ENCODE measurements around the gene CDHR5. TPM values are rescaled to one million over a fixed set of nuclear protein-coding genes. Genes with fewer than 3 reads are reported as not detected.

CDHR5 gene
- total and polyA plus RNA-seq, 10 donors: 0.02 to 0.16 (median 0.03) TPM; not detected in 7

- Histone ChIP-seq H3K4me1 (peaks cover 21 to 58% (median 43%) of the 10 kb centered on the region in 6 donors), H3K4me3 (peak overlapping the region in 6 of 8 donors; percentile 58 to 91 (median 68)), H3K27me3 (replicated peaks in 1 of 7) (no peaks in the 10 kb centered on the region), H3K9me3 (no peaks in the 10 kb centered on the region), H3K27ac (peak overlapping the region; percentile 89 to 98 (median 96)), H3K36me3 (peaks cover 4 to 69% (median 52%) of the 10 kb centered on the region in 6 donors)
- intact Hi-C loops (cut with DNase I; ENCODE audit: low total_unique reads): no loop called here
- WGBS, 5 donors: 67 to 86% (median 82%) methylated on average over 11 to 14 of the region's 14 CpGs
- DNase-seq: peak; percentile 84
- TF ChIP-seq POLR2A (IDR thresholded peaks at IDR 0.05): no peak
- TF ChIP-seq CTCF (IDR thresholded peaks at IDR 0.05 in 8 of 11, conservative IDR thresholded peaks at IDR 0.05 in 3 of 11): no peak
- TF ChIP-seq POLR2AphosphoS5 (IDR thresholded peaks at IDR 0.05): no peak
Observed at GRCh38 chr11:614021-614622, 10.6 kb downstream of the CDHR5 start.

- H3K36me3 ChIP-seq: peaks cover 4 to 75% (median 58%) of the 10 kb centered on the region in 6 donors
- H3K9me3 ChIP-seq: no peaks in the 10 kb centered on the region
- 61 to 95% (median 74%) methylated on average over 10 to 36 of the region's 36 CpGs for WGBS, 5 donors
- peak; percentile 93 for DNase-seq
- H3K4me3 ChIP-seq: peak overlapping the region in 3 of 8 donors; percentile 66 to 91 (median 70)
- peaks cover 21 to 65% (median 46%) of the 10 kb centered on the region in 6 donors for H3K4me1 ChIP-seq
- no peaks in the 10 kb centered on the region for H3K27me3 ChIP-seq (replicated peaks in 1 of 7)
- intact Hi-C loops (cut with DNase I; ENCODE audit: low total_unique reads): no loop called here
- H3K27ac ChIP-seq: peak overlapping the region in 7 of 8 donors; percentile 89 to 98 (median 97)
- TF ChIP-seq CTCF (IDR thresholded peaks at IDR 0.05 in 8 of 11, conservative IDR thresholded peaks at IDR 0.05 in 3 of 11) (no peak), POLR2AphosphoS5 (IDR thresholded peaks at IDR 0.05) (peak in 2 of 3 donors; percentile 19 to 64), POLR2A (IDR thresholded peaks at IDR 0.05) (no peak)
Observed at GRCh38 chr11:613369-613968, 11.3 kb downstream of the CDHR5 start.

DNA sequence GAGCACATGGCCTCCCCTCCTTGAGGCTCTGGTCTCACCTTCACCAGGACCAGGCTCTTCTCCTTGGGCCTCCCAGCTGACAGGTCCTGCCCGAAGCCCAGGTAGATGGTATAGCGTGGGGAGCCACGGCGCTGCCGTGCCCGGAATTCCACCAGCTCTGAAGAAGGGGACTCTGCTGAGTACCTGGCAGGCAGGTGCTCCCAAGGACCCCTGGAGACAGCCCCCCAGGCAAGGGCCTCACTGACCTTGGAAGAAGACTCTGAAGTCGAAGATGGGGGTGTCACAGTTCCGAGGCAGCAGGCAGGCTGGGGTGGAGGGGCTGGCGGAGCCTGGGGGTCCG lies 11.8 kb downstream of the CDHR5 start:
- H3K36me3 ChIP-seq: peaks cover 4 to 75% (median 63%) of the 10 kb centered on the region in 6 donors
- H3K4me1 ChIP-seq: peaks cover 21 to 70% (median 49%) of the 10 kb centered on the region in 6 donors
- no peaks in the 10 kb centered on the region for H3K27me3 ChIP-seq (replicated peaks in 1 of 7)
- H3K9me3 ChIP-seq: no peaks in the 10 kb centered on the region
- 89 to 98% (median 94%) methylated on average over 9 to 10 of the region's 10 CpGs for WGBS, 5 donors
- peak overlapping the region in 7 of 8 donors; percentile 26 to 98 (median 97) for H3K27ac ChIP-seq
- H3K4me3 ChIP-seq: no peak overlapping the region
- no peak for DNase-seq
- intact Hi-C loops (cut with DNase I; ENCODE audit: low total_unique reads): no loop called here
- TF ChIP-seq POLR2A (IDR thresholded peaks at IDR 0.05) (no peak), POLR2AphosphoS5 (IDR thresholded peaks at IDR 0.05) (peak in 1 of 3 donors; percentile 39), CTCF (IDR thresholded peaks at IDR 0.05 in 8 of 11, conservative IDR thresholded peaks at IDR 0.05 in 3 of 11) (no peak)
